Stomach smooth muscle (tissue), 2 donors: ENCODE measurements around the gene DDX31.

Experiments
- H3K27ac ChIP-seq: one replicate; pipeline ENCODE4 v1.7.0; 2013; ENCODE audit warnings: mild to moderate bottlenecking, low read length, inconsistent platforms
- H3K27me3 ChIP-seq, 2 donors: one replicate each; pipeline ENCODE4 v1.7.0; 2013; ENCODE audit warnings: low read length in 2 of 2; ENCODE audit not compliant: insufficient read depth in 2 of 2, control insufficient read depth in 1 of 2
- H3K36me3 ChIP-seq, 2 donors: one replicate each; pipeline ENCODE4 v1.7.0; 2013; ENCODE audit warnings: low read length in 2 of 2; ENCODE audit not compliant: control insufficient read depth in 2 of 2, insufficient read depth in 2 of 2
- H3K4me1 ChIP-seq: one replicate; pipeline ENCODE4 v1.7.0; 2013; ENCODE audit warnings: low read length; ENCODE audit not compliant: control insufficient read depth, insufficient read depth
- H3K4me3 ChIP-seq, 2 donors: one replicate each; pipeline ENCODE4 v1.7.0; 2013; ENCODE audit warnings: low read length in 2 of 2
- H3K9ac ChIP-seq, 2 donors: one replicate each; pipeline ENCODE4 v1.7.0; 2013; ENCODE audit warnings: low read length in 2 of 2, mild to moderate bottlenecking in 1 of 2
- H3K9me3 ChIP-seq, 2 donors: one replicate each; pipeline ENCODE4 v1.7.0; 2013; ENCODE audit warnings: low read length in 2 of 2; ENCODE audit not compliant: control insufficient read depth in 2 of 2
- donor health status: healthy.
- donor health status: Pancreatic carcinoma.

Gene DDX31

GRCh38 chr9:132602207-132602606 is 67.6 kb downstream of the DDX31 start:
- Histone ChIP-seq H3K4me3 (no peak overlapping the region), H3K9ac (no peak overlapping the region), H3K9me3 (no peaks in the 10 kb centered on the region), H3K27ac (no peak overlapping the region), H3K27me3 (no peaks in the 10 kb centered on the region), H3K4me1 (no peaks in the 10 kb centered on the region), H3K36me3 (peaks cover 37 to 50% of the 10 kb centered on the region in 2 donors)

- Histone ChIP-seq H3K4me3 (no peak overlapping the region), H3K27me3 (no peaks in the 10 kb centered on the region), H3K4me1 (no peaks in the 10 kb centered on the region), H3K36me3 (peaks cover 29 to 43% of the 10 kb centered on the region in 2 donors), H3K9me3 (no peaks in the 10 kb centered on the region), H3K27ac (no peak overlapping the region), H3K9ac (no peak overlapping the region)
These were observed 69.3 kb downstream of the DDX31 start for GRCh38 chr9:132600326-132600984.

GRCh38 chr9:132597073-132597775 is 72.6 kb downstream of the DDX31 start:
- Histone ChIP-seq H3K36me3 (peaks cover 21 to 37% of the 10 kb centered on the region in 2 donors), H3K9ac (no peak overlapping the region), H3K9me3 (no peaks in the 10 kb centered on the region), H3K27me3 (peaks cover 0 to 5% of the 10 kb centered on the region in 2 donors), H3K27ac (no peak overlapping the region), H3K4me3 (no peak overlapping the region), H3K4me1 (no peaks in the 10 kb centered on the region)

GRCh38 chr9:132596200-132596599 is 73.6 kb downstream of the DDX31 start:
- no peak overlapping the region for H3K27ac ChIP-seq
- no peaks in the 10 kb centered on the region for H3K4me1 ChIP-seq
- H3K9me3 ChIP-seq: no peaks in the 10 kb centered on the region
- H3K36me3 ChIP-seq: peaks cover 17 to 33% of the 10 kb centered on the region in 2 donors
- peaks cover 7% of the 10 kb centered on the region in 2 donors for H3K27me3 ChIP-seq
- H3K9ac ChIP-seq: no peak overlapping the region
- H3K4me3 ChIP-seq: no peak overlapping the region

- no peak overlapping the region for H3K27ac ChIP-seq
- H3K9ac ChIP-seq: no peak overlapping the region
- H3K9me3 ChIP-seq: no peaks in the 10 kb centered on the region
- H3K27me3 ChIP-seq: peaks cover 13 to 16% of the 10 kb centered on the region in 2 donors
- H3K4me3 ChIP-seq: no peak overlapping the region
- peaks cover 13 to 27% of the 10 kb centered on the region in 2 donors for H3K36me3 ChIP-seq
- H3K4me1 ChIP-seq: peaks cover 8% of the 10 kb centered on the region
These were observed 74.5 kb downstream of the DDX31 start for GRCh38 chr9:132595319-132595718.

GRCh38 chr9:132594412-132594811 is 75.4 kb downstream of the DDX31 start:
- peaks cover 17 to 24% of the 10 kb centered on the region in 2 donors for H3K27me3 ChIP-seq
- H3K9me3 ChIP-seq: no peaks in the 10 kb centered on the region
- H3K4me3 ChIP-seq: no peak overlapping the region
- H3K27ac ChIP-seq: no peak overlapping the region
- peaks cover 15% of the 10 kb centered on the region for H3K4me1 ChIP-seq
- H3K36me3 ChIP-seq: peaks cover 9 to 20% of the 10 kb centered on the region in 2 donors
- no peak overlapping the region for H3K9ac ChIP-seq

- no peak overlapping the region for H3K27ac ChIP-seq
- peaks cover 16% of the 10 kb centered on the region for H3K4me1 ChIP-seq
- H3K4me3 ChIP-seq: no peak overlapping the region
- H3K9ac ChIP-seq: no peak overlapping the region
- H3K27me3 ChIP-seq: peaks cover 32 to 43% of the 10 kb centered on the region in 2 donors
- H3K9me3 ChIP-seq: no peaks in the 10 kb centered on the region
- H3K36me3 ChIP-seq: peaks cover 6 to 16% of the 10 kb centered on the region in 2 donors
These were observed 77.3 kb downstream of the DDX31 start for GRCh38 chr9:132592451-132592850.

- Histone ChIP-seq H3K9me3 (no peaks in the 10 kb centered on the region), H3K4me3 (no peak overlapping the region), H3K36me3 (peaks cover 6 to 16% of the 10 kb centered on the region in 2 donors), H3K27me3 (peaks cover 38 to 50% of the 10 kb centered on the region in 2 donors), H3K4me1 (peaks cover 16% of the 10 kb centered on the region), H3K9ac (no peak overlapping the region), H3K27ac (no peak overlapping the region)
These were observed 78.0 kb downstream of the DDX31 start for GRCh38 chr9:132591751-132592314.

GRCh38 chr9:132591244-132591643 is 78.5 kb downstream of the DDX31 start:
- H3K27ac ChIP-seq: no peak overlapping the region
- no peaks in the 10 kb centered on the region for H3K9me3 ChIP-seq
- no peak overlapping the region for H3K4me3 ChIP-seq
- H3K36me3 ChIP-seq: peaks cover 6 to 12% of the 10 kb centered on the region in 2 donors
- H3K27me3 ChIP-seq: peaks cover 44 to 55% of the 10 kb centered on the region in 2 donors
- no peak overlapping the region for H3K9ac ChIP-seq
- H3K4me1 ChIP-seq: peaks cover 16% of the 10 kb centered on the region

- Histone ChIP-seq H3K27ac (no peak overlapping the region), H3K27me3 (peaks cover 51 to 62% of the 10 kb centered on the region in 2 donors), H3K9ac (no peak overlapping the region), H3K4me1 (peaks cover 16% of the 10 kb centered on the region), H3K36me3 (peaks cover 6 to 12% of the 10 kb centered on the region in 2 donors), H3K4me3 (no peak overlapping the region), H3K9me3 (no peaks in the 10 kb centered on the region)
These were observed 79.2 kb downstream of the DDX31 start for GRCh38 chr9:132590318-132591182.
